CD14-positive monocyte (primary cell): Measurements from ENCODE around the gene SLC9A8. TPM values are rescaled to one million over a fixed set of nuclear protein-coding genes. Genes with fewer than 3 reads are reported as not detected.
A peak's percentile ranks its signal among the peaks of the same experiment; 100 is the strongest.

Experiments
- DNase-seq, 3 donors: peaks; one replicate each; pipeline ENCODE4 v3.0.0-alpha.2; 2011 to 2022
- H2AFZ ChIP-seq: 2 replicates; pipeline ENCODE4 v1.6.0; 2012; ENCODE audit warnings: mild to moderate bottlenecking, low read depth, low read length, inconsistent platforms; ENCODE audit not compliant: insufficient read depth, poor library complexity, severe bottlenecking
- H3K27ac ChIP-seq, 2 donors: 1 replicate in 1 of 2; 2 replicates in 1 of 2; pipeline ENCODE4 v1.5.1; 2012 to 2013; ENCODE audit warnings: low read length in 2 of 2, control low read depth in 1 of 2, inconsistent platforms in 1 of 2, low read depth in 1 of 2, mild to moderate bottlenecking in 1 of 2
- H3K27me3 ChIP-seq, 2 donors: one replicate each; pipeline versions ENCODE4 v1.6.0 to v1.6.1; 2011 to 2013; ENCODE audit warnings: low read length in 2 of 2; ENCODE audit not compliant: control insufficient read depth in 2 of 2, insufficient read depth in 2 of 2
- H3K36me3 ChIP-seq, 2 donors: replicated peaks in 1 of 2; 1 replicate in 1 of 2; 2 replicates in 1 of 2; pipeline versions ENCODE4 v1.5.1 to v1.6.1; 2012 to 2013; ENCODE audit warnings: low read length in 2 of 2, control low read depth in 1 of 2, inconsistent platforms in 1 of 2, mild to moderate bottlenecking in 1 of 2; ENCODE audit not compliant: insufficient read depth in 2 of 2, control insufficient read depth in 1 of 2
- H3K4me1 ChIP-seq, 2 donors: 1 replicate in 1 of 2; 2 replicates in 1 of 2; pipeline versions ENCODE4 v1.5.1 to v1.6.1; 2012 to 2013; ENCODE audit warnings: low read length in 2 of 2, control low read depth in 1 of 2, inconsistent platforms in 1 of 2, mild to moderate bottlenecking in 1 of 2, moderate library complexity in 1 of 2; ENCODE audit not compliant: insufficient read depth in 2 of 2, control insufficient read depth in 1 of 2
- H3K4me2 ChIP-seq: replicated peaks from 2 replicates; pipeline ENCODE3; 2012; ENCODE audit warnings: low read length, moderate library complexity, mild to moderate bottlenecking; ENCODE audit not compliant: poor library complexity, severe bottlenecking; ENCODE audit errors: extremely low read depth
- H3K4me3 ChIP-seq, 3 experiments: fragments of 200-600 bp in 1 of 3; sonication (generic) in 1 of 3; replicated peaks in 1 of 3; 1 replicate in 2 of 3; 2 replicates in 1 of 3; pipeline ENCODE4 v1.5.1; 2011 to 2013; ENCODE audit warnings: low read length in 3 of 3, mild to moderate bottlenecking in 3 of 3, control low read depth in 2 of 3, low read depth in 2 of 3, inconsistent platforms in 1 of 3, moderate library complexity in 1 of 3
- H3K79me2 ChIP-seq: 2 replicates; pipeline ENCODE4 v1.6.0; 2012; ENCODE audit warnings: mild to moderate bottlenecking, control low read depth, inconsistent platforms, low read length, moderate library complexity; ENCODE audit not compliant: insufficient read depth
- H3K9ac ChIP-seq: 2 replicates; pipeline ENCODE4 v1.6.0; 2017; ENCODE audit warnings: low read length, mild to moderate bottlenecking; ENCODE audit not compliant: insufficient read depth, poor library complexity, severe bottlenecking
- H3K9me3 ChIP-seq, 2 donors: replicated peaks in 1 of 2; 1 replicate in 1 of 2; 2 replicates in 1 of 2; pipeline versions ENCODE4 v1.5.1 to v1.6.1; 2012 to 2013; ENCODE audit warnings: low read length in 2 of 2, control low read depth in 1 of 2; ENCODE audit not compliant: control insufficient read depth in 1 of 2, insufficient read depth in 1 of 2
- H4K20me1 ChIP-seq: 2 replicates; pipeline ENCODE4 v1.6.0; 2012; ENCODE audit warnings: mild to moderate bottlenecking, low read length, control low read depth, moderate library complexity; ENCODE audit not compliant: insufficient read depth
- H3K27ac Mint-ChIP-seq, 7 donors: one replicate each; pipeline ENCODE4 v1.8.0; 2020; ENCODE audit warnings: mild to moderate bottlenecking in 7 of 7, mixed read lengths in 7 of 7, moderate library complexity in 6 of 7, inconsistent platforms in 2 of 7
- H3K27me3 Mint-ChIP-seq, 3 donors: one replicate each; pipeline ENCODE4 v1.8.0; 2021 to 2022; ENCODE audit warnings: low read depth in 3 of 3, mild to moderate bottlenecking in 3 of 3, mixed read lengths in 3 of 3, moderate library complexity in 3 of 3, inconsistent platforms in 1 of 3
- H3K36me3 Mint-ChIP-seq, 2 donors: one replicate each; pipeline ENCODE4 v1.8.0; 2020; ENCODE audit warnings: mixed read lengths in 2 of 2, inconsistent platforms in 1 of 2, mild to moderate bottlenecking in 1 of 2
- H3K4me1 Mint-ChIP-seq: one replicate; pipeline ENCODE4 v1.8.0; 2020; ENCODE audit warnings: mild to moderate bottlenecking, mixed read lengths
- H3K4me3 Mint-ChIP-seq, 2 donors: one replicate each; pipeline ENCODE4 v1.8.0; 2020; ENCODE audit warnings: mild to moderate bottlenecking in 2 of 2, mixed read lengths in 2 of 2, moderate library complexity in 1 of 2
- H3K9me3 Mint-ChIP-seq, 7 donors: one replicate each; pipeline ENCODE4 v1.8.0; 2020 to 2022; ENCODE audit warnings: mixed read lengths in 7 of 7, mild to moderate bottlenecking in 6 of 7, moderate library complexity in 6 of 7, inconsistent platforms in 2 of 7
- WGBS: methylation state at CpG from one replicate; pipeline ENCODE4 v1.1.5; 2013; ENCODE audit warnings: missing lambda C conversion rate; ENCODE audit not compliant: insufficient coverage; 5-methylcytosine and 5-hydroxymethylcytosine counted together
- intact Hi-C, 2 donors: fragments of 100-400 bp; cut with micrococcal nuclease; formaldehyde crosslinking; loops; one replicate each; pipeline versions ENCODE4 v1.15.0 to v1.15.1; 2023
- polyA plus RNA-seq, 3 donors: library from polyadenylated mRNA; depleted of rRNA in 1 of 3; unstranded in 2 of 3; stranded (reverse) in 1 of 3; fragments of 300-500 nt in 2 of 3; fragments of >200 nt in 1 of 3; fragmentation: Illumina TruSeq in 2 of 3; gene quantifications; 1 replicate in 2 of 3; 2 replicates in 1 of 3; pipeline ENCODE4 v1.2.3, GENCODE V29; 2012 to 2021
- TF ChIP-seq, protein P1 (sequence below): fragments of 200-600 bp; IDR thresholded peaks from one replicate; pipeline ENCODE4 v1.8.0; 2022; ENCODE audit warnings: antibody characterized with exemption, mild to moderate bottlenecking

SLC9A8 gene
- polyA plus RNA-seq, 3 donors, result 3.0 to 14.6 (median 3.3) TPM

- H3K27ac Mint-ChIP-seq, result peak overlapping the region in 5 of 7 donors; percentile 45 to 96 (median 54)
- Histone ChIP-seq H3K4me1 (peaks cover 40% of the 10 kb centered on the region in 2 donors), H3K27me3 (no peaks in the 10 kb centered on the region), H3K4me2 (no peak overlapping the region), H3K36me3 (no peaks in the 10 kb centered on the region), H3K9ac (no peak overlapping the region), H3K79me2 (no peaks in the 10 kb centered on the region), H2AFZ (no peak overlapping the region), H3K9me3 (no peaks in the 10 kb centered on the region), H3K4me3 (no peak overlapping the region), H3K27ac (no peak overlapping the region), H4K20me1 (no peaks in the 10 kb centered on the region)
- H3K4me3 Mint-ChIP-seq, result no peak overlapping the region
- DNase-seq, result no peak
- H3K27me3 Mint-ChIP-seq, result peaks cover 1 to 4% (median 3%) of the 10 kb centered on the region in 3 donors
- peaks cover 41% of the 10 kb centered on the region for H3K4me1 Mint-ChIP-seq
- H3K36me3 Mint-ChIP-seq, result peaks cover 4 to 6% of the 10 kb centered on the region in 2 donors
- intact Hi-C loops, result no loop called here
- WGBS, result 95% methylated on average over 4 of the region's 12 CpGs
- peaks cover 0 to 4% (median 0%) of the 10 kb centered on the region in 7 donors for H3K9me3 Mint-ChIP-seq
- TF ChIP-seq, protein P1, sequence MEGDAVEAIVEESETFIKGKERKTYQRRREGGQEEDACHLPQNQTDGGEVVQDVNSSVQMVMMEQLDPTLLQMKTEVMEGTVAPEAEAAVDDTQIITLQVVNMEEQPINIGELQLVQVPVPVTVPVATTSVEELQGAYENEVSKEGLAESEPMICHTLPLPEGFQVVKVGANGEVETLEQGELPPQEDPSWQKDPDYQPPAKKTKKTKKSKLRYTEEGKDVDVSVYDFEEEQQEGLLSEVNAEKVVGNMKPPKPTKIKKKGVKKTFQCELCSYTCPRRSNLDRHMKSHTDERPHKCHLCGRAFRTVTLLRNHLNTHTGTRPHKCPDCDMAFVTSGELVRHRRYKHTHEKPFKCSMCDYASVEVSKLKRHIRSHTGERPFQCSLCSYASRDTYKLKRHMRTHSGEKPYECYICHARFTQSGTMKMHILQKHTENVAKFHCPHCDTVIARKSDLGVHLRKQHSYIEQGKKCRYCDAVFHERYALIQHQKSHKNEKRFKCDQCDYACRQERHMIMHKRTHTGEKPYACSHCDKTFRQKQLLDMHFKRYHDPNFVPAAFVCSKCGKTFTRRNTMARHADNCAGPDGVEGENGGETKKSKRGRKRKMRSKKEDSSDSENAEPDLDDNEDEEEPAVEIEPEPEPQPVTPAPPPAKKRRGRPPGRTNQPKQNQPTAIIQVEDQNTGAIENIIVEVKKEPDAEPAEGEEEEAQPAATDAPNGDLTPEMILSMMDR, result no peak
Observed at GRCh38 chr20:49762940-49763766, 49.5 kb upstream of the SLC9A8 start.

- peaks cover 62 to 63% of the 10 kb centered on the region in 2 donors for H3K4me1 ChIP-seq
- no peak overlapping the region for H2AFZ ChIP-seq
- H4K20me1 ChIP-seq, result no peaks in the 10 kb centered on the region
- H3K4me3 Mint-ChIP-seq, result peak overlapping the region in 1 of 2 donors; percentile 51
- no peaks in the 10 kb centered on the region for H3K9me3 ChIP-seq
- H3K9ac ChIP-seq, result no peak overlapping the region
- DNase-seq, result no peak
- intact Hi-C loops, result loop anchor here (5.0 kb wide), 2 partner anchors 47 to 53 kb away; partner anchors contain the start of genes SLC9A8 (in 2 of the 2) and B4GALT5 (in 1 of the 2)
- H3K4me2 ChIP-seq, result peak overlapping the region; percentile 52
- H3K36me3 ChIP-seq, result no peaks in the 10 kb centered on the region
- no CpG with 5 or more reads among the region's 5 CpGs for WGBS
- H3K27ac ChIP-seq, result peak overlapping the region; percentile 75 to 88
- H3K27ac Mint-ChIP-seq, result peak overlapping the region; percentile 89 to 98 (median 94)
- H3K27me3 ChIP-seq, result no peaks in the 10 kb centered on the region
- no peaks in the 10 kb centered on the region for H3K79me2 ChIP-seq
- peaks cover 1 to 5% (median 2%) of the 10 kb centered on the region in 3 donors for H3K27me3 Mint-ChIP-seq
- H3K4me1 Mint-ChIP-seq, result peaks cover 62% of the 10 kb centered on the region
- peaks cover 0 to 6% (median 0%) of the 10 kb centered on the region in 7 donors for H3K9me3 Mint-ChIP-seq
- peak overlapping the region in 1 of 3 experiments; percentile 56 for H3K4me3 ChIP-seq
- H3K36me3 Mint-ChIP-seq, result peaks cover 4 to 11% of the 10 kb centered on the region in 2 donors
- TF ChIP-seq, protein P1, result no peak
Observed at GRCh38 chr20:49765413-49765736, 47.3 kb upstream of the SLC9A8 start.
